HG02973 (cell line): Measurements from ENCODE around the gene CKAP2L.
"Not testable (repeated sequence)": the region's sequence is repeated elsewhere in the genome, so short reads cannot be mapped to it uniquely, and the experiment has no call there.

Experiments
- ATAC-seq: cut with Tn5 transposase; IDR thresholded peaks from one replicate; pipeline ENCODE4 v1.9.1; 2021; ENCODE audit warnings: moderate library complexity; ENCODE audit not compliant: unreplicated experiment

The CKAP2L gene

DNA sequence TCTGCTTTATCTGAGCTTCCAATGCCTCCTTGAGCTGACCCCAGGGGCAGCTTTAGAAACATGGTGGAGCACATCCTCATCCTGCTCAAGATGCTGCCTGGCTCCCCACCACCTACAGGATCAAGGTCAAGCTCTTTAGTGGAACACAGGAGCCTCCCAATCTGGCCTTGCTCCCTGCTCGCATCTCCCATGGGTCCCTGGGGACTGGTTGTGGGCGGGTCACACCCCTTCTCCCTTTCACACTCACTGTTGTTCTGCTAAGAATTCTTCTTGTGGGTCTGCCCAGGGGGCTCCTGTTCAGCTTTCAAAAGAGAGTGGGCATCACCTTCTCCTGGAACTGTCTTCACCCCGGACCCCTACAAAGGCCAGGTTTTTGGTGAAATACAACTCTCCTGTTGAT is 51.9 kb downstream of the CKAP2L start:
- ATAC-seq = no peak

DNA sequence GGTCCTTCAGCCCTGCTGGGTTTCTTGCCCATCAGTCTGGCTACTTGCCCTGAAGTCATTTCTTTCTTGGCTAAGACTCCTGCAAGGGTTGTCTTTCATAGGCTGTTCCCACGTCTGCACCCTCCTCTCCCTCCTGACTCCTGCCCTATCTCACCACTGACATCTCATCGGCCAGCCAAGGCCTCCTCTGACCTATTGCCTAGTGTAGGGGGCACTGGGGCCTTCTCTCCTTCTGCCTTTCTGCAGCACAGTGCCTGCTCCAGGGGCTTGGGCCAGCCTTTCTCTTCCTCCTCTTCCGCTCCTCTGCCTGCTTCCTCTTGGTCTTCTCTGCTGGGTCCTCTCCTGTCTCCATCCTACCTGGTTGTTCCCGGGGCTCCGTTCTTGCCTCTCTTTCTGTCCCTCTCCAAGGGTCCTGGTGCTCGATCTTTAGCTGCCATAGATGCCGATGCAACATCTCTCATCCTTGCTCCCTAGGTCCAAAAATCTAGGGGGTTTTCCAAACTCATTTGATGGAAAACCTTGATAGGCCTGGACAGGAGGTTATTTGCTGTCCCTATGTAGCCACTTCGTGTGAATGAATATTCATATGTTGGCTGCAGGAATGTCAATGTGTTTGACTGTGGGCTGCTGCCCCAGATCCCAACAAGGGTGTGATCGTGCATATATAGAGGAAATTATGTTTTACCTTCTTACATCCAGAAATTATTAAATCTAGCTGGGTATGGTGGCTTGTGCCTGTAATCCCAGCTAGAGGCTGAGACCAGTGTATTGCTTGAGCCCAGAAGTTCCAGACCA is 53.3 kb downstream of the CKAP2L start:
- no peak for ATAC-seq

DNA sequence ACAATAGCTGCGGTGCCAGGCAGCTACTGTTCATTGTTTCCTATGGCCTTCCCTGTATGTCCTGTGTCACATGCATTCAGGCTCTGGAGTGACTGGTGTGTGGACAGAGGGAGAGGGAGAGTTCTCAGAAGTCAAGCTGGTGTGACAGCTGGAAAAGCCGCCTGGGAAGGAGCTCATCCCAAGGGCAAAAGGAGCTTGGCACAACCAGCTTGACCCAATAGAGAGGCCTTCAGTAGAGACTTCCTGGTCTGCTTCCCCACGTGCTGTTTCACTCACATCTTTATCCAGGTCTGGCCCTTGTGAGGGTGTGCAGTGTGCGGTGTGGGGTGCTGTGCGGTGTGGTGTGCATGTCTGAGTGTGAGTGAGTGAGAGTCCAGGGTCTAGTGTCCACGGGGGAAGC is 54.7 kb downstream of the CKAP2L start:
- ATAC-seq = no peak

- ATAC-seq = no peak
These were observed 55.4 kb downstream of the CKAP2L start for GRCh38 chr2:112708968-112709367.

- ATAC-seq = not testable (repeated sequence)
These were observed 57.5 kb downstream of the CKAP2L start for GRCh38 chr2:112706947-112707346.

GRCh38 chr2:112706170-112706664 is 58.2 kb downstream of the CKAP2L start:
- no peak for ATAC-seq

GRCh38 chr2:112705575-112705974 is 58.8 kb downstream of the CKAP2L start:
- no peak for ATAC-seq

DNA sequence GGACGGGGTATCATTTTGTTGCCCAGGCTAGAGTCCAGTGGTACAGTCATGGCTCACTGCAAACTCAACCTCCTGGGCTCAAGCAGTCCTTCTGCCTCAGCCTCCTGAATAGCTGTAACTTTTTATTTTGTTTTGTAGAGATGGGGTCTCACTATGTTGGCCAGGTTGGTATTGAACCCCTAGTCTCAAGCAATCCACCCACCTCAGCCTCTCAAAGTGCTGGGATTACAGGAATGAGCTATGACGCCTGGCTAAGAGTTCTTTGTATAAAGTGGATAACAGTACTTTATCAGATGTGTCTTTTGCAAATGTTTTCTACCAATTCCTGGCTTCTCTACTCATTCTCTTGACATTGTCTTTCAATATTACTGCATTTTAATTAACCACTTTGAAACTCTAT is 60.7 kb downstream of the CKAP2L start:
- no peak for ATAC-seq

DNA sequence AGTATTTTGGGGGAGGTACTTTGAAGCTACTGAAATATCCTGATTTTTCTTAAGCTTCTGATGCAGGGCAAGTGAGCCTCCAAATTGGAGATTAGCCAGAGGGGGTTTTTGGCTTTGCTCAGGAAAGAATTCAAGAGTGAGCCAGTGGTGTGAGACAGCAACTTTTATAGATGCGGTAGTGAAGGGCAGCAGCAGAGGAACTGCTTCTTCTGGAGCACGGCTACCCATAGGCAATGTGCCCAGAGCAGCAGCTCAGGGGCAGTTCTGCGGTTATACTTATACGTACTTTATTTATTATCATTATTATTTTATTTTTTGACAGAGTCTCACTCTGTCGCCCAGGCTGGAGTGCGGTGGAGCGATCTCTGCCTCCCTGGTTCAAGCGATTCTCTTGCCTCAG is 63.4 kb downstream of the CKAP2L start:
- ATAC-seq = no peak

- ATAC-seq = no peak
These were observed 64.3 kb downstream of the CKAP2L start for GRCh38 chr2:112699984-112700667.

DNA sequence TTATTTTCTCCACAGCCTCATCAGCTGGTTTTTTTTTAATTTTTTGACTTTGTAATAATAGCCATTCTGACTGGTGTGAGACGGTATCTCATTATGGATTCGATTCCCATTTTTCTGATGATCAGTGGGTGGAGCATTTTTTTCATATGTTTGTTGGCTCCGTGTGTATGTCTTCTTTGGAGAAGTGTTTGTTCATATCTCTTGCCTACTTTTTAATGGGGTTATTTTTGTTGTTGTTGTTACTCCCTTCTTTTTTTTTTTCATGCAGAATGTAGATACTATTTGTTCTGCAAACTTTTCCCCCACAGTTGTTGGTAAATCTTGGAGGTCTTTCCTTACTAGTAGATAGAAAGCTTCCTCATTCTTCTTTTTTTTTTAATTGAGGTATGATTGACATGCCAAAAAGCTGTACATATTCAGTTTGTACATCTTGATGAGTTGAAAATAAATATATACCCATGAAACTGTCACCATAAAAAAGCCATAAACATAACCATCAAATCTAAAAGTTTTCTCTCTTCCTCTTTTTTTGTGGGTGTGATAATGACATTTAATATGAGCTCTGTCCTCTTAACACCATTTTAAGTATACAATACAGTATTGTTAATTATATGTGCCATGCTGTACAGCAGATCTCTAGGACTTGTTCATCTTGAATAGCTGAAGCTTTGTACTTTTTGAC is 65.4 kb downstream of the CKAP2L start:
- ATAC-seq = no peak

GRCh38 chr2:112694182-112694581 is 70.2 kb downstream of the CKAP2L start:
- no peak for ATAC-seq

DNA sequence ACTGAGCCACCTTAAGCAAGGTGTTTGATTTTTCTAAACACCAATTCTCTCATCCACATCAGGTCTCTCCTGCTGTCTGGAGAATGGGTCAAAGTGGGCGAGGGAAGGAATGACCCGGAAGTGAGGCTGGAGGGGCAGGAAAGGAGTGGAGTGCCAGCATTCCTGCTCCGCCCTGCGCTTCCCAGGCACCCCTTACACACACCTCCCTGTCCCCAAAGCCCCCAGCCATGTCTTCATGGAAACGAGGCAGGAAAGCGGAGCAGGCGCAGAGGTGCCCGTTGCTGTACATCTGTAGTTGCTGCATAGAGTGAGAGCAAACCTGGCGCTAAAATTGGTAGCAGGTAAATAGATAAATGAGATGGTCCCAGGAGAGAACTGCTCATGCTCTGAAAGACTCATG is 70.8 kb downstream of the CKAP2L start:
- no peak for ATAC-seq

GRCh38 chr2:112692918-112693317 is 71.5 kb downstream of the CKAP2L start:
- peak; percentile 16 for ATAC-seq

DNA sequence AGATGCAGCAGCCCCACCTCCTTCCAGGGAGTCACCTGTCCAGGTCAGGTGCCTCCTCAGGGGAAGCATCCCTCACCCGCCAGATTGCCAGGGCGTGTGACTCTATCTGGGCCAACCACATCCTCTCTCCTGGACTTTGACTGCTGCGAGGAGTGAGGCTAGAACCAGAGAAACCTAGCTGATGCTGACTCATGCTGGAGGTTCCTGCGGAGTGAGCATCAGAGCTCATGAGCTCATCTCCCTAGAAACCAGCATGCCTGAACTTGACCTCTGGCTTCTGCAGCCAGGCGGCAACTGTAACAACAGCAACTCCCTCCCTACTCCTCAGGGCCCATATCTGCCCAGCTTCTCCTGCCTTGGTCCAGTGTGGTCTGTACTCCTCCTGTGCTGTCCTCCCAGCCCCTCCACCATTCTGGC is 71.9 kb downstream of the CKAP2L start:
- ATAC-seq = peak; percentile 75

DNA sequence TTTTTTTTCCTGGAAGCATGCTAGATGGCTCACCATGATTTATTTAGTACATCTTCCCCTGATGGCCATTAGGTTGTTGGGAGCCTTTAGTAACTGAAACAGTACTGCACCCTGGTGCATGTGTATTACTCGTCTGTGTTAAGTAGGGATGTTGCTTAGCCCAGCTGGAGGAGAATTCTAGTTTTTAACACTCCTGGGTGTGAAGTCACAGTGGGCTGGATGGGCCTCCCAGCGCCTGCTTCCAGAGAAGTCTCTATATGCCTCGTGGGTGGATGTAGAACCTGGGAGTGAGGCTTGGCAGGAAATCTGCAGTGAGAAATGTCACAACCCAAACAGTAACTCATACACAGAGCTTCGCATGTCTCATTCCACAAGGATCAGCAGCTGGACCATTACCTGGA is 72.5 kb downstream of the CKAP2L start:
- ATAC-seq = no peak

DNA sequence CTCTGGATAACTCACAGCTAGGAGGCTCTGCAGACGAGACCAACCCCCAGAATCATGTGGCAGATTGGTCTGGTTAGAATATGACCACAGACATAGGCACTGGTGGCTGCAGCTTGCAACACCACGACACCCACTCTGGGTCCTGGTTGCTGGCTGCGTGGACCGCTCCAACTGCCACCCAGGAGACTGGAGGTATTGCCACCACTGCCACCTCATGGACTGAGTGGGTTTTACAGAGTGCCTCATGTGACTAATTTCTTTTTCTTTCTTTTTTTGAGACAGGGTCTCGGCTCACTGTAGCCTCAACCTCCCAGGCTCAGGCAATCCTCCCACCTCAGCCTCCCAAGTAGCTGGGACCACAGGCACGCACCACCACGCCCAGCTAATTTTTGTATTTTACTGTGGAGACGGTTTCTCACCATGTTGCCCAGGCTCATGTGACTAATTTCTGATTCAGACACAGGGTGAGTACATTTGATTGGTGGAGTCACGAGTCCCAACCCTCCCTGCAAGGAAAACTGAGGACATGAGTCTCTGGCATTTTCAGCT is 73.5 kb downstream of the CKAP2L start:
- ATAC-seq = no peak

DNA sequence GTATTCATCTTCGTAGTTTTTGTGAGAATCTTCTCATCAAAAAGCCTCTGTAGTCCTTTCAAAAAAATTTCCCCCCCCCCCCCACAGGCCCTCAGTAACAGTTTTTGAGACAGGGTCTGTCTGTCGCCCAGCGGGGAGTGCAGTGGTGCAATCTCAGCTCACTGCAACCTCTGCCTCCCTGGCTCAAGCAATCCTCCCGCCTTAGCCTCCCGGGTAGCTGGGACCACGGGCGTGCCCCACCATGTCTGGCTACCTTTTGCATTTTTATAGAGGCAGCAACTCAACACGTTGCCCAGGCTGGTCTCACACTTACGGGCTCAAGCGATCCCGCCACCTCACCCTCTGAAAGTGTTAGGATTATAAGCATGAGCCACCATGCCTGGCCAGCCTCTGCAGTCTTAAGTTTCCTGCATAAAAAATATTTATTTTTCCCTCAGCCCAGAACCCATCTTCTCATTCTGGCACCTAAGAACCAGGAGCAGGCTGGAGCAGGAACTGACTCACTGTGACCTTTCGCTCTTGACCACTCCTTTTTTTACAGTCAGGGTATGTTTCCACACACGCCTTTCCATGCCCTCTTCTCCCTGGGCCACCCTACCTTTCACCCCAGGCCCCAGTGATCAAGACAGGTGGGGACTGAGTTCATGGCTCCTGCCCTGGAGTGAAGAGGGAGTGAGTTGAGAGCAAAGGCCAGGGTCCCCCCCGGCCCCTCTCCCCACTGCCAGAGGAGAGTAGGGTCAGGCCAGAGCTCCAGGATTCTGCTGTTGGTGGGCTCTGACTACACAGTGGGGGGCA is 76.1 kb downstream of the CKAP2L start:
- ATAC-seq = no peak

- no peak for ATAC-seq
These were observed 76.9 kb downstream of the CKAP2L start for GRCh38 chr2:112687522-112687921.
